GM19438 (cell line): Measurements from ENCODE around the gene PERM1.

ENCODE experiments used
- ATAC-seq: cut with Tn5 transposase; IDR thresholded peaks from one replicate; pipeline ENCODE4 v1.9.1; 2021; ENCODE audit warnings: low read depth; ENCODE audit not compliant: unreplicated experiment

The PERM1 gene

GRCh38 chr1:938088-938683 lies 43.7 kb downstream of the PERM1 start:
- no peak for ATAC-seq

GRCh38 chr1:937521-937920 lies 44.4 kb downstream of the PERM1 start:
- ATAC-seq, result no peak

GRCh38 chr1:936348-937264 lies 45.3 kb downstream of the PERM1 start:
- no peak for ATAC-seq

- no peak for ATAC-seq
Measured at GRCh38 chr1:935751-936231, 46.1 kb downstream of the PERM1 start.

- ATAC-seq, result no peak
Measured at GRCh38 chr1:934991-935750, 46.7 kb downstream of the PERM1 start.

- ATAC-seq, result no peak
Measured at GRCh38 chr1:933603-933940, 48.3 kb downstream of the PERM1 start.

- ATAC-seq, result no peak
Measured at GRCh38 chr1:932776-933602, 48.9 kb downstream of the PERM1 start.

- ATAC-seq, result no peak
Measured at GRCh38 chr1:932173-932510, 49.8 kb downstream of the PERM1 start.

GRCh38 chr1:931380-932172 lies 50.3 kb downstream of the PERM1 start:
- ATAC-seq, result no peak

GRCh38 chr1:930633-931138 lies 51.2 kb downstream of the PERM1 start:
- ATAC-seq, result no peak

- no peak for ATAC-seq
Measured at GRCh38 chr1:929712-930632, 51.9 kb downstream of the PERM1 start.

GRCh38 chr1:928825-929661 lies 52.9 kb downstream of the PERM1 start:
- ATAC-seq, result no peak

- ATAC-seq, result no peak
Measured at GRCh38 chr1:927748-928147, 54.1 kb downstream of the PERM1 start.

GRCh38 chr1:927234-927633 lies 54.7 kb downstream of the PERM1 start:
- ATAC-seq, result no peak

- ATAC-seq, result no peak
Measured at GRCh38 chr1:925561-926421, 56.1 kb downstream of the PERM1 start.
